GM18861 (cell line): Measurements from ENCODE around the gene RAB2B.
"Not testable (repeated sequence)": the region's sequence is repeated elsewhere in the genome, so short reads cannot be mapped to it uniquely, and the experiment has no call there.

Experiments
- ATAC-seq: cut with Tn5 transposase; IDR thresholded peaks from one replicate; pipeline ENCODE4 v1.9.1; 2021; ENCODE audit not compliant: unreplicated experiment

Gene RAB2B

GRCh38 chr14:21494902-21495762 is 18.4 kb upstream of the RAB2B start:
- ATAC-seq, result no peak

GRCh38 chr14:21486640-21487087 is 9.9 kb upstream of the RAB2B start:
- ATAC-seq, result no peak

- no peak for ATAC-seq
Observed at GRCh38 chr14:21476523-21476924, 235 bp downstream of the RAB2B start.

DNA sequence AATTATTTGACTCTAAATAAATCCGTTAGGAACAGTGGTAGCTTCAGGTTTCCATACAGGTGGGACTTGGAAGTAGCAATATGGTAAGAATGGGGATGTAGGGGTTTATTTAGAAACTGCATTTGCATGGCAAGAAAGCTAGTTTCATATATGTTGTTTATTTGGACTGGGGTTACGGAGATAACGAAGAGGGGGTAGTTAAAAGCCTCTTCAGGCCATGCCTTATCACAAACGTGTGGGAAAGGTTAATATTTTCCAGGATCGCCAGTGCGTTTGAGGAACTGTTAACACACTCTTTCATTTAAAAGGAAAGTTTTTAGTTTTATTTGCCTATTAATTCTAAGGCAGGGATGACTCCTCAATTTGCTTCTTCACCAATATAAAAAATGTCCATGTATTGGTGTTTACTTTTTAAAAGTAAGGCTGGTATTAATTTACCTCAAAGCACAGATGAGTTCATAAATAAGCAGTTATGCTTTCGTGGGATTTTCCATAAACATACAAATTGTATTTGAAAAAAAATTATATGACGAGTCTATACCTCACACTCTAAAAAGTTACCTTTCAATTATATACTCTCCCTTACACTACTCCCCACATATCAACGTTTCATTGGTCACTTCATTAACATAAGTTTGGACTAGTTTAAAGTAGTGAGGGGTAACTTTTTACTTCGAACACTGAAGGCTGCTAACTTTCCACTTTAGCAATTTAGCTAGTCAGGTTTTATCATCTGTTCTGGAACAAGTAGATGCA is 814 bp downstream of the RAB2B start:
- ATAC-seq, result no peak

- no peak for ATAC-seq
Observed at GRCh38 chr14:21467616-21468015, 9.1 kb downstream of the RAB2B start.

GRCh38 chr14:21455912-21456667 is 20.7 kb downstream of the RAB2B start, which contains the start of gene CHD8:
Gene CHD8, minus strand, starts transcription at chr14:21456123. Its CDS starts 24,480 bp downstream, at chr14:21431643.
- peak; percentile 95 for ATAC-seq

GRCh38 chr14:21455592-21455911 is 21.2 kb downstream of the RAB2B start:
- no peak for ATAC-seq

GRCh38 chr14:21454843-21455544 is 21.8 kb downstream of the RAB2B start:
- ATAC-seq, result no peak

DNA sequence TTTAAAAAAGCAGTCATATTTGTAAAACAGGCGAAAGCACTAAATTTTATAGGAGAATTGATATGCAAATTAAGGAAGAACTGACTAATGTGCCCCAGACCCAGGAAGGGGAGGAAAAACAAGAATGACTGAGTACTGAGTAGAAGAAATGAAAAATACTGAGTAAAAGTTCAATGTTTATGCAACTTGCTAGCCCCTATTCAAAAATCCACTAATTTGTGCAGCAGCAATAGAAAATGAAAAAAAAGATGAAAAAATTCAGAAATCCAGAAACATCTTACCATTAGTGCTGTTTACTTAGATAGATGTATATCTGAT is 26.9 kb downstream of the RAB2B start:
- ATAC-seq, result no peak

GRCh38 chr14:21442657-21443056 is 34.1 kb downstream of the RAB2B start:
- ATAC-seq, result not testable (repeated sequence)

DNA sequence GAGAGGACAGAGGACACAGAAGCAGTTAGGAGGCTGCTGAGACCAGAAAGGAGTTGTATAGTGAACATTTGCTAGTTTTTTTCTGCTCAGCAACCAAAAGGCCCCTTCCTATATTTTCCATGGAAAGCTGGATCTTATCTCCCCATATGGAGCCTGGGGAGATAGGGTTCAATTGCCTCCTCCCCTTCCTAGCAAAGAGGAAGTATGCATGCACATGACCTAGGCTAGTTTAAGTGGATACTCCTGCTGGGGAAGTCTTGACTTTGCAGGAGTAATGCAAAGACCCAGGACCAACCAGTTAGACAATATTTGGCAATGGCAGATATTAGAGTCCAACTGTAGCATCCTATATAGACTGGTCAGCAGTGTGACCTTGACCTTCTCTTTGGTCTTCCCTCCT is 35.9 kb downstream of the RAB2B start:
- no peak for ATAC-seq

- ATAC-seq, result peak; percentile 90
Observed at GRCh38 chr14:21437063-21437901, 39.5 kb downstream of the RAB2B start.

- ATAC-seq, result no peak
Observed at GRCh38 chr14:21436567-21437062, 40.1 kb downstream of the RAB2B start.

- no peak for ATAC-seq
Observed at GRCh38 chr14:21431126-21431525, 45.6 kb downstream of the RAB2B start.

DNA sequence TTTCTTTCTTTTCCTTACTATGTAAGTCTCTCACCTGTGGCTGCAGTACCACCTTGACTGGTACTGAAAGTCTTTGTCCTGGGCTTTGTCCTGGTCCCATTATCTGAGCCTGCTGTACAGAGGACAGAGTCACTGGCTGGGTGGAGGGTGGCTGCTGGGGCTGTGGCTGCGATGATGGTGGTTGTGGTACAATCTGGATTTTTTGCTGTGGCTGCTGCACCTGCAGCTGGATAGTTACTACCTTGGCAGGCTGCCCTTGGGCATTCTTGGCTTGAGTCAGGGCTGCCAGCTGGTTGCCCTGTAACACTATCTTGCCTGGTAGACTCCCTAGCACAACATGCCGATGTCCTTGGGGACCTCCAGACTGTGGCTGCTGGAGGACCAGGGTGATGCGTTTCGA is 47.8 kb downstream of the RAB2B start:
- no peak for ATAC-seq

GRCh38 chr14:21426692-21427091 is 50.1 kb downstream of the RAB2B start:
- ATAC-seq, result no peak

DNA sequence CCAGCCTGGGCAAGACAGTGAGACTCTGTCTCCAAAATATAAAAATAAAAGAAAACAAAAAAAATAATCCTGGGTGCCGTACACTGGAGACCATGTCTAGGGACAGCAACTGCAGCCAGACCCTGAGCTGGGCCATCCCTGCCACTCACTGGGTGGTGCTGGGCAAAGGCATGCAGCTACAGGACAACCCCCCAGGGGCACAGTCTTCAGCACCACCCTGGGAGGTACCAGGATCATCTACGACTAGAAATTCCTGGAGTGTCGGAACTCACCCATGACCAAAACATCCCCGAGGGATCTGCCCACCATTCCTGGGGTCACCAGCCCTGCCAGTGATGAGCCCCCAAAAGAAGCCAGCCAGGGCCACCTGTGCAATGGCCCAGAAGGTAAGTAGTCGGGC is 57.2 kb downstream of the RAB2B start:
- no peak for ATAC-seq

DNA sequence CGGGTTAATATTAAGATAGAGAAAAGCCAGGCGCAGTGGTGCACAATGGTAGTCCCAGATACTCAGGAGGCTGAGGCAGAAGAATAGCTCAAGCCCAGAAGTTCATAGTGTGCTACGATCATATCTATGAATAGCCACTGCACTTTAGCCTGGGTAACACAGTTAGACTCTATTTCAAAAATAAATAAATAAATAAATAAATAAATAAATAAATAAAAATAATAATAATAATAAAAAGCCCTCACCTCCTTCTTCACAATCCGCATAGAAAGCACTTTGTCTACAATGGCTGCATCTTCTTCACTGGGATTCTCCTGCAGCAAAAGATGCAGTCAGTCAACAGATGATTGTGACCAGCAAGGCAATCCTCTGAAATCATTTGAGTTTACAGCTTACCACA is 61.4 kb downstream of the RAB2B start:
- no peak for ATAC-seq

- ATAC-seq, result no peak
Observed at GRCh38 chr14:21414137-21414631, 62.6 kb downstream of the RAB2B start.
